HG03469 (cell line): ENCODE measurements around the gene U2SURP.
"Not testable (repeated sequence)": the region's sequence is repeated elsewhere in the genome, so short reads cannot be mapped to it uniquely, and the experiment has no call there.

Experiments
- ATAC-seq: cut with Tn5 transposase; IDR thresholded peaks from one replicate; pipeline ENCODE4 v1.9.1; 2021; ENCODE audit warnings: mild to moderate bottlenecking, moderate library complexity, moderate number of reproducible peaks; ENCODE audit not compliant: unreplicated experiment

U2SURP gene

DNA sequence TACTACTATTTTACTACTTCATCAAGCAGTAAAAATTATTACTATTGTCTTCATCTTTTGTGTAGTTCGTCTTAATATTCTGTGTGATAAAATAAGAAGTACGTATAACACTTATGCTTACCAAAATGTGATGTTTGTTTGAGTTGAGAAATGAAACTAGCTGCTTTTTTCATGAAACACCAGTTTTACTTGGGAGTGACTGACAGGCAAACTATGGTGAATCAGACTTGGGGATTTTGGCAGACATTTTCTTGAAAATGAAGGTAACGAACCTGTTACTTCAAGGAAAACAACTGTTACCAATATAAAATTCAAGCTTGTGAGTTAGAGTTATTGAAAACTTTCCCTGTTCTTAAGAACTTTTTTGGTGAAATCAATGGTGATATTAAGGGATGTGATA lies 10.3 kb downstream of the U2SURP start:
- ATAC-seq, result no peak

- no peak for ATAC-seq
These were observed 13.6 kb downstream of the U2SURP start for GRCh38 chr3:143014921-143015320.

- no peak for ATAC-seq
These were observed 15.1 kb downstream of the U2SURP start for GRCh38 chr3:143016321-143016972.

- no peak for ATAC-seq
These were observed 23.1 kb downstream of the U2SURP start for GRCh38 chr3:143024351-143024960.

- no peak for ATAC-seq
These were observed 30.0 kb downstream of the U2SURP start for GRCh38 chr3:143031327-143031726.

DNA sequence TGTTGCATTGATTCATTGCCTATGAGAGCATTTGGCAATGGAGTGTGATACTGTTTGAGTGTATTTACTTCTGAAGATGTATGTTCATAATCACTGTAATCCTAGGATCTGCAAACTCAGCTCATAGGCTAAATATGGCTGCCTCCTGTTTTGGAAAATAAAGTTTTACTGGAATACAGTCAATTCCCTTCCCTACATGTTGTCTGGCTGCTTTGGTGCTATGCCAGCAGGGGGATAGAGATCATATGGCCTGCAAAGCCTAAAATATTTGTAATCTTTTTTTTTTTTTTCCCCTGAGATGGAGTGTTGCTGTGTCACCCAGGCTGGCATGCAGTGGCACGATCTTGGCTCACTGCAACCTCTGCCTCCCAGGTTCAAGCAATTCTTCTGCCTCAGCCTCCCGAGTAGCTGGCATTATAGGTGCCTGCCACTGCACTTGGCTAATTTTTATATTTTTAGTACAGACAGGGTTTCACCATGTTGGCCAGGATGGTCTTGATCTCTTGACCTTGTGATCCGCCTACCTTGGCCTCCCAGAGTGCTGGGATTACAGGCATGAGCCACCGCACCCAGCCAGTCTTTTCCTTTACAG lies 30.5 kb downstream of the U2SURP start:
- not testable (repeated sequence) for ATAC-seq

- ATAC-seq, result no peak
These were observed 34.3 kb downstream of the U2SURP start for GRCh38 chr3:143035466-143036211.

GRCh38 chr3:143036557-143036956 lies 35.2 kb downstream of the U2SURP start:
- no peak for ATAC-seq

- no peak for ATAC-seq
These were observed 36.5 kb downstream of the U2SURP start for GRCh38 chr3:143037867-143038266.

DNA sequence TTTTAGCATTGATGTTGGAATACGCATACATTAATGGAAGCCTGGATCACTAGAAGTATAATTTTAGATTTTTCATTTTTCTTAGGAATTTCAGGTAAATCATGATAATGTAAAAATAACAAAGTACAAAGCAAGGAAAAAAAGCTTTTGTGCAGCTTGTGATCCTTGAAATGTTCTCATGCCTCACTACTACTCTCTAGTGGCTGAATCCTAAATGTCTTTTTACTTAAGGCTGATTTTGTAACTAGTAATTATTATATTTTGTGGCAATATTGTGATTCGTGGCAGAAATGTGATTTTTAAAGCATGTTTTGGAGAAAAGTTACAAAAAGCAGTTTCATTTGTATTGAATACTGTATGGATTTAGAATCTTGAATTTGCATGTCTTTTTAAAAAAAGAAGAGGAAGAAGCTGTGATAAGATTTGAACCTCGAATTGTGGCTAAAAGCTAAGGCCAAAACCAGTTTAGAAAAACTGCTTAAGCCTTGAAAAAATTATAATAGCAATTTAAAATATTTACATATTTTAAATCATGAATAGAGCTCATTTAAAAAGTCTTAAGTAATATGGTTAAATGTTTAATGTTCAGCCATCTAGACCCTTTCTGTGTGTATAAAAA lies 39.0 kb downstream of the U2SURP start:
- ATAC-seq, result no peak

DNA sequence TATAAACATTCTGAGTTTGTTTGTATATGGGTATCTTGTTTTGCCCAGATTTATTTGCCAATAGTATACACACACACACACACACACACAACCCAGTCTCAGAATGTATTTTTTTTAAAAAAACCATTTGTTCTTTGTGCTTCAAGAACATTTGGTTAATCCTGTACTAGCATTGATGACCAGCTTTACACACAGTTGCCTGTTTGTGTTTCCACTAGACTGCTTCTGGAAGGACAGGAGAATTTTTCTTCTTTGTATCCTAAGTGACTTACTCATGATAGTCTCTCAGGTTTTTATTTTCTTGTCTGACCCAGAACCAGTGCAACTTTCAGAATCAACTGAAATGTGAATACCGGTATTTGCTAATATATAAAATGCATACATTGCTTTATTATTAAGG lies 40.5 kb downstream of the U2SURP start:
- ATAC-seq, result no peak

DNA sequence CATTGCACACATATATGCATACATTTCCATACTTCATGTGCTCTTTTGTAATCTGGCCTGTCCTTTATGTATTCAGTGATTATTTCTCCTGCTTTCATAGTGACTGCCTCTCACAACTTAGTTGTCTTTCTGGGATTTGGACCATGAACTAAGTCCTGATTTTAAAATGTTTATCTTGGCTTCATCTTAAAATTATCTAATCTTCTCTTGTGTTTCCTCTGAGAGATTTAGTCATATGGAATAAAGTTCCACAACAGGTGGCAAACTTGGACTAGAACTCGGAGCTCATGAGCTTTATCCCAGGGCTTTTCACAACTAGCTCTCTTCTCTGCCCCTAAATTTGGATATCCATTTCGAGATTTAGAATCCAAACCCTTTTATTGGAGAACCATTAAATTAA lies 44.3 kb downstream of the U2SURP start:
- ATAC-seq, result no peak

DNA sequence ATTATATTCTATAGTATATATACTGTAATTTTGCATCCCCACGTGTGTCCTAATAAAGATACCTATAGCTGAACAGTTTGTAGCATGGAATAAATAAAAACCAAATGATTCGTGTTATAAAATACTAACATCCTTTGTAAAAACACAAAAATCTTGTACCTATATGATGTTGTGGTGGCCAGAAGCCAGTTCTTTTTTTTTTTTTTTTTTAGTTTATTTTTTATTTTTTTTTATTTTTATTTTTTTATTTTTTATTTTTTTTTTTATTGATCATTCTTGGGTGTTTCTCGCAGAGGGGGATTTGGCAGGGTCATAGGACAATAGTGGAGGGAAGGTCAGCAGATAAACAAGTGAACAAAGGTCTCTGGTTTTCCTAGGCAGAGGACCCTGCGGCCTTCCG lies 44.7 kb downstream of the U2SURP start:
- not testable (repeated sequence) for ATAC-seq

- no peak for ATAC-seq
These were observed 52.6 kb downstream of the U2SURP start for GRCh38 chr3:143054011-143054410.

GRCh38 chr3:143056372-143056771 lies 55.0 kb downstream of the U2SURP start:
- no peak for ATAC-seq

DNA sequence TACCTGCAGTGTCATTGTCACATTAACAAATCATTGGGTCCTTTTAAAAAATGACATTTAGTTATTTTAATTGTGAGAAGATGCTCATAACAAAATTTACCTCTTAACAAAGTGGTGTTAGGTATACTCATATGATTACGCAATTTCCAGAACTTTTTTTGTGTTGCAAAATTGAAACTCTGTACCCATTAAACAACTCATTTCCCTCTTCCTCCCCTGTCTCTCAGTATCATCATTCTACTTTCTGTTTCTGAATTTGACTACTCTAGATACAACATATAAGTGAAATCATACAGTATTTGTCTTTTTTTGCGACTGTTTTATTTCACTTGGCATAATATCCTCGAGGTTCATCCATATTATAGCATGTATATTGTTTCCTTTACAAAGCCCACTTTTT lies 59.5 kb downstream of the U2SURP start:
- peak; percentile 92 for ATAC-seq

- no peak for ATAC-seq
These were observed 61.6 kb downstream of the U2SURP start for GRCh38 chr3:143063018-143063417.

DNA sequence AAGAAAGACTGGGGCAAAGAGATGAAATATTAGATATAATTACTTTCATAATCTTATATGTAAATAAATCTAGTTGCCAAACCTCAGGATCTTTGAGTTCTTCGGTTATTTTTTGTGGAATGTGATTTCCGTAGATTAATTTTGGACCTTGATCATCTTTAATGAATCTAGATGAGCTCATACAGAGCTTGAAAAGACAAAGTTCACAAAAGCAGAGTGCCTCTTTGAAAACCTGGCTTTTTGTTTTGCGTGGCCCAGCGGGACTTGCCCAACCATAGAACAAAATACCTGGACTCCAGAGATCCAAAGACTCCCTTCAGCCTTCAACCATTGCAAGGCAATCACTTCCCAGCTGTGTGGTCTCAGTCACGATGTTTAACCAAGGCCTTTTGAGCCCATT lies 63.4 kb downstream of the U2SURP start:
- no peak for ATAC-seq

DNA sequence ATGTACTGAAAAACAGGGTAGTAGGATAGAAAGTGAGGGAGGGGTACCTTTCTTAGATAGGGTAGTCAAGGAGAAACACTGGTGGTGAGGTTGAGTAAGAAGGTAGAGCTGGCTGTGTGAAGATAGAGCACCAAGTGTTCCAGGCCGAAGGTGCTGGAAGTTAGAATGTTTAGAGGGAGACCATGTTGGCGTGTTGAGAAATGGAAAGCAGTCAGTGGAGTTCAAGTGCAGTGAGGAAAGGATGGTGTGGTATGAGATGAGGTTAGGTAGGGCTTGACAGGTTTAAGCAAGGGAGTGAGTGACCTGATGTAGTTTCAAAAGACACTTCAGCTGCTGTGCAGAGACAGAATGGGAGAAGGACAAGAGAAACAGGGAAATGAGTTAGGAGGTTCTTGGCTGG lies 64.0 kb downstream of the U2SURP start:
- no peak for ATAC-seq

DNA sequence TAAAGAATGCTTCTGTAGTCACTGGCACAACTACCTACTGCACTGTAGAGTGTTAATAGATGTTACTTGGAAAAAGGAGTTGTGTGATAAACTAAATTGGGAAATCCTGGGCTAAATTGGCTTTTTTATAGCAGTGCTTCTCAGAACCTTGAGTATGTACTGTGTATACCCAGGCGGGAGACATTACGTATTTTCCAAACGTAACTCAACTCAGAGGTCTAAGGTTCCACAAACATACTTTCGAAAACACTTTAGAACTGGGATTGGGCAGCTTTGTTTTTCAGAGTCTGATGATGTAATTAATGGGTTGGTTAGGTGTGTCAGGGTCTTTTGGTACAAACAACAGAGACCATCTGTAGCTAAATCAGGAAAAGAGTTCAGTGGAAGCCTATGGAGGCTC lies 64.7 kb downstream of the U2SURP start:
- ATAC-seq, result no peak

DNA sequence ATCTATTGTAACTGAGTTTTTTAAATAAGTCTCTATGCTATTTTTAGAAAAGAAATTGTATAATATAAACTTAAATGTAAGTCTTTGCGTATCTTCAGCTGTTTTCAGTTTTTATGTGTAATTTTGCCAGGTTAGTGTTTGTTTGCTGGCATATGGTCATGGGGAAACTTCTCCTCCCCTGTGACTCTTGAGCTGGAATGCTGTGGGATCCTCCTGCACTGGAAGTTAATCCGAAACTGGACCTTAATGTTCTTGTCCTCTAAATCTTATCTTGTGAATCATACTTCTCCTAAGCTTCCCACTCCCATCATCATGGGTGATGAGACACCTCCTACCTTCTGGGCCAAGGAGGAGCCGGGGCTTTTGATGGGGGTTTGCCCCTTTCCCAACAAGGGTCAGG lies 65.8 kb downstream of the U2SURP start:
- ATAC-seq, result no peak
